ENCODE data around the gene LYRM4. TPM values are rescaled to one million over a fixed set of nuclear protein-coding genes. Genes with fewer than 3 reads are reported as not detected.

LYRM4 gene
- total RNA-seq, 1 donor from 2014 or later, result 39.3 TPM

GRCh38 chr6:5085648-5086293 lies 175.0 kb downstream of the LYRM4 start:
- no peak for TF ChIP-seq CTCF (conservative IDR thresholded peaks at IDR 0.05)
- peaks cover 65% of the 10 kb centered on the region for H3K27me3 Mint-ChIP-seq (ENCODE audit: low read depth)
- peaks cover 14% of the 10 kb centered on the region for H3K4me1 Mint-ChIP-seq
- H3K4me3 Mint-ChIP-seq, result peak overlapping the region; percentile 69
- peak; percentile 40 for DNase-seq (ENCODE audit: low read depth, low spot score)
- H3K36me3 Mint-ChIP-seq (ENCODE audit: low read depth), result no peaks in the 10 kb centered on the region
- no peaks in the 10 kb centered on the region for H3K9me3 Mint-ChIP-seq
- H3K27ac Mint-ChIP-seq (ENCODE audit: unreplicated experiment), result no peak overlapping the region

GRCh38 chr6:5084781-5085647 lies 175.7 kb downstream of the LYRM4 start, which contains the start of gene PPP1R3G:
Gene PPP1R3G (plus strand): TSS chr6:5085341. CDS start chr6:5085486, 145 bp downstream.
- no peaks in the 10 kb centered on the region for H3K36me3 Mint-ChIP-seq (ENCODE audit: low read depth)
- peak; percentile 12 for DNase-seq (ENCODE audit: low read depth, low spot score)
- no peaks in the 10 kb centered on the region for H3K9me3 Mint-ChIP-seq
- peak within 1 kb of the TSS; percentile 88 for H3K4me3 Mint-ChIP-seq
- no peak within 1 kb of the TSS for H3K27ac Mint-ChIP-seq (ENCODE audit: unreplicated experiment)
- peaks cover 62% of the 10 kb centered on the region for H3K27me3 Mint-ChIP-seq (ENCODE audit: low read depth)
- no peak for TF ChIP-seq CTCF (conservative IDR thresholded peaks at IDR 0.05)
- H3K4me1 Mint-ChIP-seq, result peaks cover 14% of the 10 kb centered on the region

DNA sequence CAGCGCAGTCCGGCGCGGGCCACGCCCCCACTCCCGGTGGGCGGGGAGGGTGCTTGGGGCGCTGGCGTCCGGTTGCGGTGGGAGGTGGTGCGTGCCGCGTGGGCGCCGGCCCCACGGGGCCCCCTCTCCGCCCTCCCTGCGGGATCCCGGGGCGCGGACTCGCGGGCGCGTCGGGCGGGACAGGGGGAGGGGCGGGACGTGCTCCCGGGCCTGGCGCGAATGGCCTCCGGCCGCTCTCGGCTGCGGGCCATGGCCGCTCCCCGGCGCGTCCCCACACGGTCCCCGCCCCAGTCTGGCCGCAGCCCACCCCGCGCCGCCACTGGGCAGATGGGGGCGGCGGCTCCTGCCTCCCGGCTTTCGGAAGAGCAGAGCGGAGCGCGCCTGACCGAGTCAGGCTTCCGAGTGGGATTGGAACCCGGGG lies 176.4 kb downstream of the LYRM4 start:
- Mint-ChIP-seq H3K27me3 (ENCODE audit: low read depth) (peaks cover 58% of the 10 kb centered on the region), H3K9me3 (no peaks in the 10 kb centered on the region), H3K4me1 (peaks cover 14% of the 10 kb centered on the region), H3K4me3 (peak overlapping the region; percentile 88), H3K27ac (ENCODE audit: unreplicated experiment) (no peak overlapping the region), H3K36me3 (ENCODE audit: low read depth) (no peaks in the 10 kb centered on the region)
- no peak for DNase-seq (ENCODE audit: low read depth, low spot score)
- no peak for TF ChIP-seq CTCF (conservative IDR thresholded peaks at IDR 0.05)

- peaks cover 14% of the 10 kb centered on the region for H3K4me1 Mint-ChIP-seq
- TF ChIP-seq CTCF (conservative IDR thresholded peaks at IDR 0.05), result no peak
- no peaks in the 10 kb centered on the region for H3K36me3 Mint-ChIP-seq (ENCODE audit: low read depth)
- peak overlapping the region; percentile 77 for H3K4me3 Mint-ChIP-seq
- peaks cover 57% of the 10 kb centered on the region for H3K27me3 Mint-ChIP-seq (ENCODE audit: low read depth)
- H3K9me3 Mint-ChIP-seq, result no peaks in the 10 kb centered on the region
- DNase-seq (ENCODE audit: low read depth, low spot score), result no peak
- no peak overlapping the region for H3K27ac Mint-ChIP-seq (ENCODE audit: unreplicated experiment)
Observed at GRCh38 chr6:5083813-5084359, 176.9 kb downstream of the LYRM4 start.

GRCh38 chr6:5083307-5083583 lies 177.5 kb downstream of the LYRM4 start:
- no peak for TF ChIP-seq CTCF (conservative IDR thresholded peaks at IDR 0.05)
- peaks cover 14% of the 10 kb centered on the region for H3K4me1 Mint-ChIP-seq
- peak overlapping the region; percentile 77 for H3K4me3 Mint-ChIP-seq
- no peaks in the 10 kb centered on the region for H3K36me3 Mint-ChIP-seq (ENCODE audit: low read depth)
- H3K9me3 Mint-ChIP-seq, result no peaks in the 10 kb centered on the region
- H3K27me3 Mint-ChIP-seq (ENCODE audit: low read depth), result peaks cover 52% of the 10 kb centered on the region
- no peak for DNase-seq (ENCODE audit: low read depth, low spot score)
- no peak overlapping the region for H3K27ac Mint-ChIP-seq (ENCODE audit: unreplicated experiment)

Data from neural crest cell (in vitro differentiated cells).